ENCODE results near the gene CYP2D6. TPM values are rescaled to one million over a fixed set of nuclear protein-coding genes. Genes with fewer than 3 reads are reported as not detected.

CYP2D6 gene
- total and polyA plus RNA-seq, 2 of the 8 experiments (the other 6 are each of a cell fraction or from before 2014, with no cell fraction given), result 0.93 to 1.7 TPM

GRCh38 chr22:42177891-42178336, 47.3 kb upstream of the CYP2D6 start (continued):
- TF ChIP-seq, protein P1, sequence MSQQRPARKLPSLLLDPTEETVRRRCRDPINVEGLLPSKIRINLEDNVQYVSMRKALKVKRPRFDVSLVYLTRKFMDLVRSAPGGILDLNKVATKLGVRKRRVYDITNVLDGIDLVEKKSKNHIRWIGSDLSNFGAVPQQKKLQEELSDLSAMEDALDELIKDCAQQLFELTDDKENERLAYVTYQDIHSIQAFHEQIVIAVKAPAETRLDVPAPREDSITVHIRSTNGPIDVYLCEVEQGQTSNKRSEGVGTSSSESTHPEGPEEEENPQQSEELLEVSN (IDR thresholded peaks at IDR 0.05), result no peak
- TF ChIP-seq SRF (IDR thresholded peaks at IDR 0.05; ENCODE audit: low read depth, low read length) (no peak), SAP30 (IDR thresholded peaks at IDR 0.05; ENCODE audit: insufficient read depth, insufficient replicate concordance, low read length) (no peak), FOSL1 (IDR thresholded peaks at IDR 0.05; ENCODE audit: insufficient read depth, low read depth, low read length) (no peak)

All from H1 (cell line).